Ovary (tissue), 3 donors: ENCODE data around the gene ZCCHC8.

Experiments used
- CTCF ChIP-seq, 3 donors: fragments of 450-650 bp in 2 of 3; fragments of 200-600 bp in 1 of 3; IDR thresholded peaks; one replicate each; pipeline versions ENCODE4 v1.5.1 to v1.8.0; 2016 to 2022; ENCODE audit warnings: antibody characterized with exemption in 3 of 3, mild to moderate bottlenecking in 1 of 3
- EP300 ChIP-seq: sonication (generic); formaldehyde crosslinking; IDR thresholded peaks from one replicate; pipeline ENCODE4 v1.6.1; 2017; ENCODE audit warnings: antibody characterized with exemption
- POLR2A ChIP-seq: fragments of 450-650 bp; IDR thresholded peaks from one replicate; pipeline ENCODE4 v1.6.1; 2017; ENCODE audit warnings: antibody characterized with exemption, mild to moderate bottlenecking, moderate library complexity
- donor health status: DM: no; HTN: no; CAD: no.

DNA sequence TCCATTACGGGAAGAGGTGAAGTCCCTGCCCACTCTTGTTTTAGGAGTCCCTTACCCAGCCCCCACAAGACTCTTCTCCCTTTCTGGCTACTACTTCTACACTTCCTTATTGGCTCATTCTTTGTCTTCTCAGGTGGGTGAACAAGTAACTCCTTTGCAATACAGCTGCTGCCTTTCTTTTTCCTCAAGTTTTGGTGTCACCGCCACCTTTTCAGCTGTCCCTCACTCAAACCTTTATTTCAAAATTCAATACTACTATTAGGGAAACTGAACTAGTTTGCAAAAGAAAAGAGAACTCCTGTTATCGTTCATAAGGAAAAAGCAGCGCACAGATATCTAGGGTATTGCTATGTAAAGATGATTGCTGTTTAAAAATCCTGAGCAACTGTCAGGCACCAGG lies 19.9 kb upstream of the ZCCHC8 start:
- TF ChIP-seq CTCF (IDR thresholded peaks at IDR 0.05) (no peak), POLR2A (no peak), EP300 (no peak)
